RPMI7951 (cell line): ENCODE data around the gene ITGBL1. TPM values are rescaled to one million over a fixed set of nuclear protein-coding genes. Genes with fewer than 3 reads are reported as not detected.
A peak's percentile ranks its signal among the peaks of the same experiment; 100 is the strongest.

Source experiments
- DNase-seq: peaks from one replicate; pipeline ENCODE4 v3.0.0-alpha.2; 2012; ENCODE audit warnings: low read depth
- total RNA-seq: library from RNA; depleted of rRNA; stranded (reverse); fragments of >200 nt; shearing (Covaris generic); gene quantifications from 2 replicates; pipeline ENCODE4 v1.2.3, GENCODE V29; 2014

ITGBL1 gene
- total RNA-seq, 1 experiment from 2014 or later = 69.0 TPM

DNA sequence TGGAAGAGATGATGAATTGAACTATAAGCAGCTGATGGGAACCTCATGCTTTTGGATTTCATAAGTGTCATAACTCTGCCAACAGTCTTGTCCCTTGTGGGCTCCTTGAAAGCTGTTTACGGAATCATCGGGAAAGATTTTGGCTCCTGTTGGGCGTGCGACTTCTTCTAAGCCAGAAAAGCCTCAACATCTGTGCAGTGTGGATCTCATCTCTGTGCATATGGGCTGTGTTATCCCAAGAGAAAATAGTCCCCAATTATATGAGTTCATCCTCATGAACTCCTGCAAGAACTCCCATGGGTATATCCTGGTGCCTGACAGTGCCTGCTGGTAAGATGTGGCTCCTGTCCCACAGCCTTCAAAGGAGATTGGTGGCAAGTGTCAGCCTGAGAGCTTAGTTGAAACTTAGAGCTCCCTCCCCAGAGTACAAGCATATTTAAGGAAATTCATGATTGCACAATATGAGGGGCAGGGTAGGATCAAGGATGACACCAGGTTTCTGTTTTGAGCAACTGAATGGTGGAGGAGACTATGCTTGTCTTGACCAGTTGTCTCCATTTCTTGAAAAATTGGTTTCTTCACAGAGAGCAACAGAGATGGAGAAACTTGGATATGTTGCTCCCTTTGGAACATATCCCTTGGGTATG lies 243.5 kb downstream of the ITGBL1 start:
- DNase-seq = no peak

DNA sequence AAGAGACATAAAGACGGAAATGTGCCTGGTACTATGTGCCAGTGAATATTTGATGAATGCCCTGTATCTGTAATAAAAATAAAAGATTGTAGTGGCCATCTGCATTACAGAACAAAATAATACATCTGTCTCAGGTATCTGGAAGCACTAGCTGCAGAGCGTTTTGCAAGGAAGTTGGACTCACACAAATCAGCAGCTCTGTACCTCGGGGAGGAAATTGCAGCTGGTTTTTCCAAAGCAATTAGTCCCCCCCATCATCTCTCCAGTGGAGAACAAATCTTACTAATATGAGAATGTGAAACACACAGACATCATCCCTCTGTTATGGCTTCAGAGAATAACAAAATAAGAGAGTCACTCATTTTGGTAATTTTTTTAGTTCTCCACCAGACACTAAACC lies 245.3 kb downstream of the ITGBL1 start:
- no peak for DNase-seq

DNA sequence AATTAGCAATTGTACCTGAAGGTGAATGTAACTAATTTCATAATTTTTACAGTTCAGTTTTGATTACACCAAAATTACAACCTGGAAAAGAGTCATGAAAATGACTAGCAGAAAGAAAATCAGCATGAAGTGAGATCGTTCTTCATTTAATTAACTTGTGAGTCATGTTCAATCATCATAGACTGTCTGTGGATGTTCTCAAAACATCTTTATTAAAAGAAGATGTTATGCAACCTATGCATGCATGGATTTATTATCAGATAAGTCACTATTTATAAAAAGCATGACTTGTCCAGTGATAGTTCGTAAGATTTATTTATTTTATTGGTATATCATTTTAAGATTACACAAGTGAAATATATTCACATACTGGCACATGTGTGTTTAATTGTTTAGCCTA lies 245.9 kb downstream of the ITGBL1 start:
- DNase-seq = peak; percentile 13

DNA sequence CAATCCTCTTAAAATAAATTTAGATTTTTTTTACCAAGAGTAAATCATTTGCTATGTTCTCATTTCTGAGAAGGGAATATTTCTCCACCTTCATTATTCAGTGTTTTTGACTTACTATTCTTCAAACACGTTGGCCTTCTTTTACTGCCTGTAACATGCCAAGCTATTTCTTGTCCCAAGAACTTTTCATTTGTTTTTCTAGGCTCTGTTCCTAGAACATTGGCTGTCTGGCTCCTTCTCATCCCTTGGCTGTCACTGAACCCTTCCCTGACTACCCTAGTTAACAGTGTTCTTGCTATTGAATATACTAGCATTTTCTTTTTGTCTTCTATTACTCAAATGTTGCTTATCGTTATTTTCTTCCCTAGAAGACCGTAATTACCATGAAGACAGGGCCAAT lies 248.1 kb downstream of the ITGBL1 start:
- DNase-seq = peak; percentile 20

DNA sequence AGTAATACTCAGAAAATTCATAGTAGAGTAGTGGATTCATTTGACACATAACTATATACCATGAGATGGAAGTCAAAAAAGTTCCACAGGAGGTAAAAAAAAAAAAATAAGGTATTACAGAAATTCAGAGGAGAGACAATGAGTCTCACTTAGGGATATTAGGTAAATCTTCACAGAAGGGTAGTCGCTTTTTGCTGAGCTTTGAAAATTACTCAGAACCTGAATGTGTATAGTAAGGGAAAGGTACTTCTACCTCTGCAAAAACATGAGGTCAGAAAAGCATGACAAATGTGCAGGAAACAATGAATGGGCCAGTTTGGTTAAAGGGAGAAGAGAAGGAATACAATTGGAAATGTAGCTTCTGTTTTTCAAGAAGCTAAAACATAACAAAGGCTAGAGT lies 250.6 kb downstream of the ITGBL1 start:
- DNase-seq = no peak

DNA sequence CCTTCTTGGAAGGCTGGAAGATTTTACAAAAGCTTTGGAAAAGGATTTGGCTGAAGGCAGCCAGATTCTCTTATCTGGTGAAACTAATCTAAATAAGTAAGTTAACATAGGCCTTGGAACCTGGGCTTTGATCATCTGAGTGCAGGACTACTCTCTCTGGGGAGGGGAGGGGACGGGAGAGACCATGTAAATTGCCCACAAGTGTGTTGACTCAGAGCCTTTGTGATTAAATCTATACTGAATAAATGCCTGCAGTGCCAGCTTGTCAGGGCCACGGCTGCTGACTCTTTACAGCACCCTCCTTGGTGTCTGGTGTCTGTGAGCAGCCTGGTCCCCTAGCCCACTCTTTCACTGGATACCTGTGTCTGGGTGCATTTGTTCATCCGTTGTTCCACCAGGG lies 251.4 kb downstream of the ITGBL1 start:
- peak; percentile 58 for DNase-seq

DNA sequence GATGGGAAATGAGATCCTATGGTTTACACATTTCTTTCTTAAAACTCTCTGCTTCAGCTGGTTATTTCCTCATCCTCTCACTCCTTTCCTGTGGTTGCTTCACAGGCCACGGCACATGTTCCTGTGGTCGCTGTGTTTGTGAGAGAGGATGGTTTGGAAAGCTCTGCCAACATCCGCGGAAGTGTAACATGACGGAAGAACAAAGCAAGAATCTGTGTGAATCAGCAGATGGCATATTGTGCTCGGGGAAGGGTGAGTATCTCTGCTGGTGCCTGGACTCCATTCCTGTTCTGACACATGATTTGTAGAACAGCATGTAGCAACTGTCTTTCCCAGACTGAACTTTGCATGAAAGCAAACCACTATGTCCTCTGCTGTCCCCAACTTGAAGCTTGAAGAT lies 254.2 kb downstream of the ITGBL1 start:
- DNase-seq = peak; percentile 96

DNA sequence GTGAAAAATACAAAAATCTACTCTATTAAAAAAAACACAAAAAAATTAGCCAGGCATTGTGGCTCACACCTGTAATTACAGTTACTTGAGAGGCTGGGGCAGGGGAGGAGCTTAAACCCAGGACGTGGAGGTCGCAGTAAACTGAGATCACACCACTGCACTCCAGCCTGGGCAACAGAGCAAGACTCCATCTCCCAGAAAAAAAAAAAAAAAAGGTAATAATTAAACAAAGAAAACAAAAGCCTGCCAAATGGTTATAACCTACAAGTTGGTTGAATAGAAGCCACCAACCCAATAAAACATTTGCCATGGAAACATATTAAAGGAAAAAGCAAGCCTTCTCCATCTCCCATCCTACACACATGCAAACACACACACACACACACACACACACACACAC lies 255.2 kb downstream of the ITGBL1 start:
- no peak for DNase-seq

DNA sequence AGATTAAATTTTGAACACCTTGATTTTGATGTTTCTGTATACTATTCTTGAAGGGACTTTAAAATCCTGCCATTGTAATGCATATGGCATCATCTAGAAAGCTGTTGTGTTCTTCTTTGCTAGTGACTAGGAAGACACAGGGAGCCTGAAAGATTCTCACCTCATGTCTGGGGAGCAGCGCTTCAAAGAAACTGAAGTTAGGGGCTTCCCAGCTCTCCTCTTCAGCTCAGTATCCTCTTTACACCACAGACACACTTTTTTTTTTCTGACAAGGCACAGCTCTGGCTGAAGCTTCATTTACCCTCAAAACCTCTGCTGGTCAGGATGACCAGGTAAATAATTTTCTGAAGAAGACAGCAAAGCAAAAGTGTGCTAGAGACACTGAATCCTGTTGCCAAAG lies 255.6 kb downstream of the ITGBL1 start:
- no peak for DNase-seq

DNA sequence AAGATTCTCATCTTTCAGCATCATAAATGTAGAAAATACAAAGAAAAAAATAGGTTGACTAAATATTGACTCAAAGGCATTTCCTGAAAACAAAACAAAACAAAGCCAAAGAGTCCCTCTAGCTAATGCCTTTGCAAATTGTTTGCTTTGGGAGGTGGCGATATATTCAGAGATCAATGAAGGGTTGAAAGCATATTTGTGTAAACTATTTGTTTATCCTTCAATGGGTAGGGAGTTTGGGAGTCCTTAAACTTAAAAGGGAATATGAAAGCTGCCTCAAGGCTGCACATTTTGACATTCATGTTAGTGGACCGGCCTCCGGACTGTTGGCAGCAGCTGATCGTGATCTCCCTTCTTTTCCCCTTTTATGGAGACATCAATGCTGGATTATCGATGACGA lies 257.5 kb downstream of the ITGBL1 start:
- no peak for DNase-seq

DNA sequence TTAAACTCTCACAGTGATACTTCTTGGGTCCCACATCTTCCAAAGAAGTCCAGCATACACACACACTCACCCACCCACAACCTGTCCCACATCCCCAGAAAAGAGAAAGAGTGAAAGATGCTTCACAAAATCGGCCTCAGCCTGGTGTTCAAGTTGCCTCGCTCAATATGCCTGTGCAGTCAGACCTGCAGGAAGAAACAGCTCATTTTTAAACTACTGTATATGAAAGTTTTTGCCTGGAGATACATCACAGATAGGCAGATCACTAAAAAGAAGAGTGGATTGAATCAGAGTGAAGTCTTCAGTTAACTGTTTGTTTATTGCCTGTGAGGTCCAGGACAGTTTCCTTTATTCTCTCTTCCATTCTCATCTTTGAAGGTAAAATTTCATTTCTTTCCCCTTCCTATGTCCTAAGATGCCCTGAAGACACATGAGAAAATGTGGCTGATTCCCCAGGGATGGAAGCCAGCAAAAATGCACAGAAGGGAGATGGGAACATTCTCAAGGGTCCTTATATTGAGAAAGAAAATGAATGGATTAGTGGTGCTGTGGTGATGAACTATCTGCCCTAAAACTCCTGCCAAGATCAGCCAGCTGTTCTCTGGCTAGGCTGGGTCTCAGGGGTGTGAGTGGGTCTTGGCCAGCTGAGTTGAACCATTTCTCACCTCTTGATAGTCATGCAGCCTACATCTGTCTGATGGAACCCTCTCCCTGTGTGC lies 259.0 kb downstream of the ITGBL1 start:
- DNase-seq = no peak

DNA sequence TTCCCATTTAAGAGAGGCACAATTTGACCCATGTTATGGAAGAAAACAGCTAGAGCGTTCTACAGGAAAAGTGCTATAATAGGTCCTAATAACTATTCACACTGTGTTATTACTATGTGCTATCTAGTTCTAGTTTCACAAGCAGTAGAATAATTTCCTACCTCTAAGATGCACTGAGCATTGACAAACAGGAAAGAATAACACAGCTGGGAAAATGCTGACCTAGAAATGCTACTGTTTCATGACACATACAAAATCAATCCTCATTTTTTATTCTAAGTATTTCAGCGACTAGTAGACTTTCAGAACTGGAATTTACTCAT lies 259.5 kb downstream of the ITGBL1 start:
- no peak for DNase-seq

DNA sequence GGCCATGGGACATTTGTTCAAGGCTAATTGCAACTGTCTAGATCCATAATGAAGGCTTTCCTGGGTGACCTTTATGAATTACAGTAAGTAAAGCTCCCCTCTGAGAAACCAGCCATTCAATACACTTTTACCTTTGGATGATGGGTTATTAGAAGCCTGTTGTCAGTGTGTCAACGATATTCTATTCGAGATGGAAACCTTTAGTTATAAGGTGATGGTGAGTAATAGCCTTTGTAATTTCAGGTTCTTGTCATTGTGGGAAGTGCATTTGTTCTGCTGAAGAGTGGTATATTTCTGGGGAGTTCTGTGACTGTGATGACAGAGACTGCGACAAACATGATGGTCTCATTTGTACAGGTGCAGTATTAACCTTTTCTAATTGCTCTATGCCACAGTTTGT lies 261.7 kb downstream of the ITGBL1 start:
- no peak for DNase-seq

DNA sequence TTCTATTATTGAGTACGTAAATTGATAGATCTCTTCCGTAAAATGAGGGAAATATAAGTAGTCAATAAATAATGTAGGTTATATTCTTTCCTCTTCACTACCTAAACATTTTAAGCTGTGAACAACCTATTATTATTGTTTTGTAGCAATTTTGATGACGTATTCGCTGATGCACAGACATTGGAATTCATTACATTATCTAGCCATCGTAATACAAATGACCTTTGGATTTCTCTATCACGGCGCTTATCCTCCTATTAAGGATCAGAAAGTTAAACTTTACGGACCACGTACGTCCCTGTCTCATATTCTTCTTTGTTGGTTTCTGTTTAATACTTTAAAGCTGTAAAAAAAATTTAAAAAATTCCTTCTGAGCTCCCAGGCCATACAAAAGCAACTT lies 264.9 kb downstream of the ITGBL1 start:
- DNase-seq = no peak

DNA sequence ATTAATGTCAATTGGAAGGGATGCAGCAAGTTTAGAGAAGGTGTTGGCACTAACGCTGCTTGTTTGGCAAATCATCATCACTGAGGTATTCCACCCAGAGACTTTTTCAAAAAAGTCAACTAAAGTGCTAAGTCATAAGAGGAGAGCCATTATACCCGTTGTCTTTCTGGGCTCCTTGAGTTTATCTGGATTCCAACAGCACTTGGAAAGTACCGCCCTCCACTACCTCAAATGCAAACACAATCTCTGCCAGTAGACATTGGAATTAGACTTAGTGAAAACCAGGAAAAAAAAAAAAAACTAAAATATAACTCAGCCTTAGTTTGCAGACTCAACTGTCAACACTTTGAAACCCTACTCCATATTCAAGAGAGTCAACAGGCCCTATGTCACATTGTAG lies 266.0 kb downstream of the ITGBL1 start:
- no peak for DNase-seq

DNA sequence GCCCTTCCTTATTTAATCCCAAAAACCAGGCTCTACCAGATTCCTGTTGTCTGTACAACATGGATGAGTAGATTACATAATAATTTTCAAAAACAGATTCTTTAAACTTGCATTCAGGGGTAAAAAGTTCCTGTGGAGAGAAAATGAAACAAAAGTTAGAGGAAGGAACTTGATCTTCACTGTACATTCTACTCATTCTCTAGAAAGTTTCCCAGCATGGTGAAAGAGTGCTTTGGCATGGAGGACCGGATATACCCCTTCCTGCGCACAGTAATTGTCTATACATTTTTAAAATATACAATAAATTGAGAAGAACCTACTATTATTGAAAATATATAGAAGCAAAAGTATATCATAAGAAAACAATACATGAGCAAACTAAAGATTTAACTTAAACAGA lies 274.2 kb downstream of the ITGBL1 start:
- DNase-seq = no peak

DNA sequence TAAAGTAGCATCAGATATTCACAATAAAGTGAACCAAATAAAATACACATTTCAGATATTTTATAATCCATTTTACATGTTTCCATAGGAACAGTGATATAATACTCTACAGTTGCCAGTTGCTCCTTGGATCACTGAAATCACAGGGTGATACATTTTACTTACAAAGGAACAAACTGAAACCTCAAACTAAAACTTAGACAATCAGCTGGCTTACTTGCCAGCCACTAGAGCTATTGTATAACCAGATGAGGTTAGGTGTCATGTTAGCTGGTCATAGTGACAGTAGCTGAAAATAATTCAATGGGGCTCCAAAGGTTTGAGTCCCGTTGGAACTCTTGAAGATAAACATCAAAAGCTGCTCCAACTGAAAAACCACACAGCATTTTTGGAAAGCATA lies 274.6 kb downstream of the ITGBL1 start:
- peak; percentile 15 for DNase-seq

DNA sequence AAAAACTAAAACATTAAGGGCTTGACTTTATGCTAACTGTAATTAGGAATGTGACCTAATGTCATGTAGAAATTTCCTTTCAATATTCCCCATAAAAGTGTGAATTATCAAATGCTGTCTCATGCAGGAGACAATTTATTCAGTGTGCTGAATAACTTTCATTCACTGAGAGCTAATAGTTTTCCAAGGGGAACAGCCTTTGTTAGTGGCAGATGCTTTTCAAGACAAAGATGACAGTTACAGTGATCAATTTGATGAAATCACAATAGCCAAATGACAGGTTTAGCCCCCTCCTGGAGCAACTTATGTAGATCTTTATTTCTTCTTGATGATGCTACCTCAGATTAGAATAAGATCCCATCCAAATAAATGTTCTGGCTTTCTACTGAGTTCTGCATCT lies 275.5 kb downstream of the ITGBL1 start:
- no peak for DNase-seq

DNA sequence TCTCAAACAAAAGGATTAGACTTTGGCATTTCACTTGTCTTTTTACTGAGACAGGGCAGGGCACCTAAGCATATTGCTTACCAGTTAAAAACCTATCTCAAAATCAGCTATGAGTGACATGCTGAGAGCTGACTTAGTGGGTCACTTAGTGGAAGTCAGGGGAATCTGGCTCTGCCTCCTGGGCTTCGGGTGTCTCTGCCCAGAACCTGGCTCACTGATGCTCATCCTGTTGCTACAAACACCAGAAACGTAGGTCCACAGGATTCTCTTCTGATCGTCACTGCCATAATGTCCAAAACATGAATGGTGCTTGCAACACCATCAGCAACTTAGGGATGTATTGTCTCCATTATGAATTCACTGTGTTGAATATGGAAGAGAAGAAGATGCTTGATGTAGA lies 276.1 kb downstream of the ITGBL1 start:
- no peak for DNase-seq

DNA sequence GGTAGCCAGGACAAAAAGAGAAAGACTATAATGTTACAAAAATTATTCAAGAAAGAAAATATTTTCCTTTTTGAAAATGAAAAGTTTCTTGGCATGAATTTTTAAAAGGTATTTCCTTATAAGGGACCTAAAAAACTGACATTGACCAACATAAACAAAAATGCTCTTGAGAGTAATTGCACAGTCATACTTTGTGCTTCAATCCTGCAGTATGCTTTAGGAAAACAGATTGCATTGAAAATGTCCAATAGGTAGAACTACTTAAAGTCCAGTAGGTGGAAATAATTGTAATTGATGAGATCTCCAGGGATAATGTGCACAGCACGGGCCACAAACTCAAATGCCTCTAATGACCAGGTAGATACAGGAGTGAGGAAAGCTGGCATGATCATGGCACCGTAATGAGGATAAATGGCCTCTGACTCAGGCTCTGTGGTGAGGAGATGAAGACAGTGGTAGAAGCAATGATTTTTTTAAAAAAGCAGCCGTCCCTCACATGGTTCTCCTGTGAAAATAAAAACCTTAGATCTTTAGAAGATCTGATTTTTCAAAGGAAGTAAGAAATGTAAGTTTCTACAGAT lies 278.0 kb downstream of the ITGBL1 start:
- DNase-seq = peak; percentile 42

DNA sequence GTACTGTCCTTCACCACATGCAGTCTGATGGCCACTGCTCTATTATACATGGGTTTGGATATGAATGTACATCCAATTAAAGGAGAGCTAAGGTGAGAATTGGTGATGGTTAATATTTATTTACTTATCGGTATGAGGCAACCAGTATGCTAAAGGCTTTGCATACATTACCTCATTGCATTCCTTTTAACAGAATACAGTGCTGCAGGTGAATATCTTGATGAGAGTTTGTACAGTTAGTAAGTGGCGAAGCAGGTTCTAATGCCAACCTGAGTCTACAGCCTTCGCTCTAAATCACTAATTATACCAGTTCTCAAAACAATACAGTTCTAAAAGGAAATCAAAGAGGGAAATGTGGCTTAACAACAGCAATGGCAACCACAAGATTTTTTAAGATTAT lies 284.1 kb downstream of the ITGBL1 start:
- no peak for DNase-seq

DNA sequence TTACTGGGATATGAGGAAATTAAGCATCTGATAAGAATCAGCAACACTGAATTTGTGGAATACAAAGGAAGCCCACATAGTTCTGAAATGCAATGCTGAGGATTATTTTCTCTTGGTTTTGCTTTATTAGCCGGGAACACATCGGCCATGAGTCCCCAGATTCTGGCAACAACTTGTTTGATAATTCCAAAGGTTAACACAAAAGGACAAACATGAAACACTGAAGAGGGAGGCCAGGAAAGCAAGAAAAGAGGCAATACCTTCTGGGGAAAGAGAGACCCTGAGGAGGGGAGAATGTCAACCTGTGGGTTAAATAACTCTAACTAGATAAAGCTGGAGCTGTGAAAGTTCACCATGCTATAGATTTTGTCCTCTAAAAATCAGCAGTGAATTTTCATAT lies 285.9 kb downstream of the ITGBL1 start:
- DNase-seq = no peak

DNA sequence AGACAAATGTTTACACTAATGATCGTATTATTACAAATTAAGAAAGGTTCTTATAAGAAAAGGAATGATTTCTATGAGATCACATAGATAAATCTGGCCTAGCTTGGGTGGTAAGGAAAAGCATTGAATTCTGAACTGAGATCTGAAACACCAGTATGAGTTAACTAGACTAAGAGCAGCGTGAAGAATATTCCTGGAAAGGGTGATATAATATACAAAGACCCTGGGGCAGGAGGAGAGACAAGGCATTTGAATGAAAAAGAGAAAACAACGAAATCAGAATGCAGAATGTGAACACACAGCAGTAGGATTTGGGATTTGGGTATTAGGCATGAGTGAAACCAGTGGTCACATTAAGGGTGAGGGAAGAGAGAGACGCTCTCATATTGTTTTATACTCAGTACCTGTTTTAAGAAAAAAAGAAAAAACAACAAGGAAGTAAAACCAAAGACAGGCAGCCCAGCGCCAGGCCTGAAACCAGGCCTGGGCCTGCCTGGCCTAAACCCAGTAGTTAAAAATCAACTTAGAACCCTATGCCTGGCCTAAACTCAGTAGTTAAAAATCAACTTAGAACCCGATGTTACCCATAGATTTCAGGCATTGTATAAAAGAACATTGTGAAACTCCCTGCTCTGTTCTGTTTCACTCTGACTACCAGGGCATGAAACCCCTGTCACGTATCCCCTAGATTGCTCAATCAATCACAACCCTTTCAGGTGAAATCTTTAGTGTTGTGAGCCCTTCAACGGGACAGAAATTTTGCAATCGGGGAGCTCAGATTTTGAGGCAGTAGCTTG lies 287.1 kb downstream of the ITGBL1 start:
- DNase-seq = no peak
